CD1c-positive myeloid dendritic cell (primary cell): ENCODE results near the gene ADAMTS2.
"Not testable (repeated sequence)": the region's sequence is repeated elsewhere in the genome, so short reads cannot be mapped to it uniquely, and the experiment has no call there.

Experiments used
- DNase-seq: peaks from one replicate; pipeline ENCODE4 v3.0.0-alpha.2; 2016; ENCODE audit errors: extremely low spot score

Gene ADAMTS2

DNA sequence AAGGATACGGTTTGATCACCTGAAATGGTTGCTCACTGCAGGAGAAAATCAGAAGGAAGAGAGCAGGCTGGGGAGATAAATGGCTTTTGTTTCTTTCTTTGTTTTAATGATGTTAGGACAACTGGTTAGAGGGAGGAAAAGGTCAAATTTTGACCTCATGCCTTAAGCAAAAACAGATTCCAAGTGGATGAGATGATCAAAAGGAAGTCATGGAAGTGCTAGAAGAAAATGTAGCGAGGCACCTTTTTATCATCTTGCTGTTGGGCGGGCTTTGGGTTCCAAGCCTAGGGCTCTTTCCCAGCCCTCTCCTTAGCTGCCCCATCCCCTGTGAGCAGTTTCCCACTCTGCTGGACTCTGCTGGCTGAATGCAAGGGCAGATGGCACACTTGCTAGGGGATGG lies 127.9 kb downstream of the ADAMTS2 start:
- DNase-seq = no peak

DNA sequence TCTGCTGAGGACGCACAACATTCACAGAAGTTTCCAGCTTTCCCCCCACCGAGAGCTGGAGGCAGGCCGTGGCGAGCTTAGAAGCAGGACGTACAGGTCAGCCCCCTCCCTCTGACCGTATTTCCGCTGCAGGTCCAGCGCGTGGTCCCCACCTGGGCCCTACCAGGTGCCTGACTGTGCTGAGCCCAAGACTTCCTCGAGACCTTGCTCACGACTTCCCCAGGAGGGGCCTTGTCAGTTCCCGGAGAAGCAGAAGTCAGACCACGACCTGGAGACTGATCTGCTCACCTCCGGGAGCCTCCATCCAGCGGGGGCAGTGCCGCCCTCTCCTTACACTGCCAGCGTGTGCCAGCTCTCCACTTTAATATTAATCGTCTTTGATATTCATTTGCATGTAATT lies 128.9 kb downstream of the ADAMTS2 start:
- DNase-seq = not testable (repeated sequence)

DNA sequence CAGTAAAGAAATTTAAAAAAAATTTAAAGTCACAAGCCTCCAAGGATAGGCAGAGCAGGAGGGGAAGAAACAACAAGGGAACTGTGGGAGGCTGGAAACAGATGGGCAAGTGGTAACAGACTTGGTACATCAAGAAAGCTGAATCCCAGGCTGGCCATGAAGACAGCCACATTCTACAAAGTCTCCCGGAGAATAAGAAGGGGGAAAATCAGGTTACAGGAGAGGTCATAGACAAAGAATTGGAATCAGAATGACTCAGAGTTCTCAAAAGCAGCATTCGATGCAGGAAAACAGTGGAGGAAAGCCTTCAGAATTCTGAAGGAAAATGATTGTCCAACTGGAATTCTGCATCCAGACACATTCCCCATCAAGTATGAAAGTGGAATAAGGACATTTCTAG lies 129.7 kb downstream of the ADAMTS2 start:
- no peak for DNase-seq

DNA sequence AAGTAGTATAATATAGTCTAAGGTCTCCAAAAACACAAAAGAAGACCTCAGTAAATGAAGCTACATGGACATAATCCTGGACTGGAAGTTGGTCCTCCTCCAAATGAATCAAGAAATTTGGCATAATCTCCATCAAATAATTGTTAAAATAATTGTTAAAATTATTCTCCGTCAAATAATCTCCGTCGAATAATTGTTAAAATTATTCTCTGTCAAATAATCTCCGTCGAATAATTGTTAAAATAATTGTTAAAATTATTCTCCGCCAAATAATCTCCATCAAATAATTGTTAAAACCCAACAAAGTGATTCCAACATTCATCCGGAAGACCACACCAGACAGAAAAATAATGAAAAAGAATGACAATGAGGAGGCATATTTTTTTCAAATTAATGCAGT lies 130.6 kb downstream of the ADAMTS2 start:
- DNase-seq = no peak

DNA sequence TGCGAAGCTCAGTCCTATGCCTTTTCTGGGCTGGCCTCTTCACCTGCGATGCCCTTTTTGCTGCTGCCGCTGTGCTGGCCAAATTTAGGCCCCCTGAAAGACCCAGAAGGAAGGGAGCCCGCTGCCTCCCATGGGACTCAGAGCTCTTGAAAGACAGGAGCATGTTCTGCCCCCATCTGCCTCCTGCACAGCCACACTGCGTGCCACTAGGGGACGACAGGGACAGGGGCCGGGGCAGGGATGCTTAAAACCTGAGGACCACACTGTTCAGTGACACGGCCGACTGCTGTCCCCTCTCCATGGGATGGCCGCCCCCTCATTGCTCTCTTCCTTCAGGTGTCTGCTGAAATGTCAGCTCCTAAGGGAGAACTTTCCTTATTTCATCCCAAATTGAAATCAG lies 132.4 kb downstream of the ADAMTS2 start:
- DNase-seq = no peak

DNA sequence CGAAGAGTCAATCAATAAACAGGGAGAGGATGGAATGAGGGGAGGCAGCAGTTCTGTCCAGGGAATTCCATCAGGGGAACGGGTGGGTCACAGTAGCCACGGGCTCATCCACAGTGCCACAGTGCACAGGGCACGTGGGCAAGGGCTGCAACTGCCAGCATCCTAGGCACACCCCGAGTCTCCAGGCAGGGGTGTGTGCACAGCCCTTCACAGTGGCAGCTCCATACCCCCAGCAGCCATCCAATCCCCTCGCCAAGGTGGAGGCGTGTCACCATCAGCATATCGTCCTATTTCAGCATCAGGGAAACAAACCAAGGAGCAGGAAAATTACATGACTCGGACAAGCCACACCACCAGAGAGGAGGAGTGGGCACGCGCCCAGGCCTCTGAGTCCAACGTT lies 133.6 kb downstream of the ADAMTS2 start:
- no peak for DNase-seq

DNA sequence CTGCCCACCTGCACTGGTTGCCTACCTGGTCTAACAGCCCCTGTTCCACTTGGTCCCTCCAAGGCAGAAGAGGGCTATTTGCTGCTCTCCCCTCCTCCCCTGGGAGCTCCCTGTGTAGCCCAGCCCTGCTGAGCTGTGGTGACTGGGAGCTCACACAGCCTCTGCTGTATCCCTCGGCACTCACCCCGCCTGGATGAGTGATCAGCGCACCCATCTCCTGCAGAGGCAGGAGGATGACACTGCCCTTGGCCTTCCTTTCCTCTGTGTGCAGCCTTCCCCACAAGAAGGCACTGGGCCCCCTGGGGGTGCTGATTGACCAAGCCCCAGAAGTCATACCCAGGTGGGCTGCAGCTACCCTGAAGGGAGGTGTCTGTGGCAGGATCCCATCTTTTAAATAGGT lies 134.2 kb downstream of the ADAMTS2 start:
- DNase-seq = no peak

DNA sequence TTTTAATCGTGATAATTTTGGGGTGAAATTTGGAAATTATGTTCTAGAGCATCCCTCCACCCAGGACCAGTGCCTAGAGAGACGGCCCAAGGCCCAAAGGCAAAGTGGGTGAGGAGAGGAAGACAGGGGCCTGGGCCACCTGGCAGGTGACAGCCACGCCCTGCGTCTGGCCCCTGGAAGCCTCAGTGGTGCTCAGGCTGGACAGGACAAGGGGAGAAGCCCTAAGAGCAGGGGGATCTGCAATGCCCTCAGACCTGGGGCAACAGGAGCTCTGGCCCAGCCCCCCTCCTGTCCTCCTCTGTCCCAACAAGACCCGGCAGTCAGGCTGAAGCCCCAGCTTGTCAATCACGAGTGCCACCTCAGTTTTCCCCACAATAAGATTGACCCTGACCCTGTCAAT lies 134.8 kb downstream of the ADAMTS2 start:
- DNase-seq = no peak

DNA sequence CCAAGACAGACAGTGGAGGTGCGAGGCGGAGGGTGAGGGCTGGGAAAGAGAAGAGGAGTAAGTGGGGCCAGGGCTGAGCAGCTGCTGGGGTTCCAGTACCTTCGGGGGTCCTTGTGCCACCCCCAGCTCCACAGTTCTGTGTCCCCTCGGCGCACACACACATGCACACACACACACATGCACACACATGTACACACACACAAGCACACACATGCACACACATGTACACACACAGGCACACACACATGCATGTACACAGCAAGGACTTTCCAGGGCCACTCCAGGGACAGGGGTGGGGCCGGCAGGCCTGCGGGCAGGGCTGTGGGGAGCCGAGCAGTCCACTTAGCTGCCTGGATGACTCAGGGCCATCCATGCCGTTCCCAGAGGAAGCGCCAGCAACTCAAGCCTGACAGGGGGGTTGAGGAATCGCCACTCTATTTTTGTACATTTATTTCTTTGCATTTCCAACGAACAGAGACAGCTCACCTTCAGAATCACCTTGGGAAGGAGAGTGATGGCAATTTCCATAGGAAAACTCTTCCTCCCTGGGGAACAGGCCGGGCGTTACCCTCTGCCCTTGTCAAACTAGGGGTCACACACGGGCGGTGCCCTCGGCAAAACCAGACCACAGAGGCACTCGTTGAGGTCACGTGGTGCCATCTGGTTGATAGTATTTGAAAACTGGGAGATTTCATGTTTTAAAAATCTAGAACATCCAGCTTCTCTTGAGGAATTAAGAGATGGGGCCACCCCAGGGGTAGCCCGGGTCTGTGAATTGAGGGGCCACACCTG lies 135.7 kb downstream of the ADAMTS2 start:
- no peak for DNase-seq

DNA sequence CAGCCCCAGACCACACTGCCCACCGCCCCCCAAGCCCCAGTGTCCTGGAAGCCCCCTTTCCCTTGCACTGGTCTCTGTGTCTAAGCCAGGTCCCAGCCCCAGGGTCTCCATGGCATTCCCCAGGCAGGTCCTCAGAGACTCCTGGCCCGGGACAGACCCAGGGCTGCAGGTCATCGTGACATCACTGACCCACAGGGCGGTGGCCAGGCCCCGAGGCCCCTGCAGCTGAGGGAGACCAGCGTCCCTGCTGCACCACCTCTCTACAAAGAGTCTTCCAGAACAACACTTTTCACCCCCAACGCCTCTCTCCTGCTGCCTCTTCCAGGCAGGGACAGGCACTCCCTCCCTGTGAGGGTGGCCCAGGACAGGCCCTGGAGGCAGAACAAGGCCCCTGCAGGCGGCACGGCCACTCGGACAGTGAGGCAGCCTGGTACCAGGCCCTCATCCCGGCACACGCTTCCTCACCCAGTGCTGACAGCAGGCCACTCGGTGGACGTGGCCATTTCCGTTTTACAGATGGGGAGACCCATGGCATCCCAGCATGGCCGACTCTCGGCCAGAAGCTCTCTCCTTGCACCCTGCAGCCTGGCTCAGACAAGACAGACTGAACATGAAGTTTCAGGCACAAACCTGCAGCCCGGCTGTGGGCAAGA lies 136.4 kb downstream of the ADAMTS2 start:
- DNase-seq = no peak

DNA sequence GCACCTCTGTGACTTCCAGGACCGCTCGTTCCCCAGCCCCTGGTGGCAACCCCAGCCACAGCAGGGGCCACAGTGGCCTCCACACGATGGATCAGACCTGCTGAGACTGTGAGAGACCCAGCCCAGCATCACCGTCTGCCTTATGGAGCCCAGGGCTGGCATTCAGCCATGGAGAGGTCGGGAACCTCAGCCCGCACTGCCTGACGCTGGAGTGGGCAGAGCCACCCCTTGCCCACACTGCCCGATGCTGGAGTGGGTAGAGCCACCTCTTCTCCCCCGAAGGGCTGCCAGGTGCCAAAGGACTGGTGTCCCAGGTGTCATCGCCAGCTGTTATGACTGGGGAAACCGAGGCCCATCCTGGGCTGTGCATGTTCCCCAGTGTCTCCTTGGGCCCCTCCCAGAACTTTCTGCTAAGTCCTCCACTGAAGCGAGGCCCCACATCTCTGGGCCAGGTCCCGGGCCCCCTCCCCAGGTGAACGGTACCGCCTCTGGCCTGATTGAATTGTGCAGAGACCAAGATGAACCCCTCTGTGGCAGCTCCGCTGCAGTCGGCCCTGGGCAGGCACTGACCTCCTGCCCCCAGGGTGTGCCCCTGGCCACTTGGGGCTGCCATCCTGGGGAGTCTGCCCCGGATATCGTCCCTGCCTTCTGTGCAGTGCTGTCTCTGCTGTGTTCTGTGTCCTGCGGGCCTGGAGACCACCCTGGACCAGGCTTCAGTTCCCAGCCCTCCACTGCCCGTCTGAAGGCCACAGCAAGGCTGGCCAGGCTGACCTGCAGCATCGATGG lies 137.1 kb downstream of the ADAMTS2 start:
- DNase-seq = no peak

DNA sequence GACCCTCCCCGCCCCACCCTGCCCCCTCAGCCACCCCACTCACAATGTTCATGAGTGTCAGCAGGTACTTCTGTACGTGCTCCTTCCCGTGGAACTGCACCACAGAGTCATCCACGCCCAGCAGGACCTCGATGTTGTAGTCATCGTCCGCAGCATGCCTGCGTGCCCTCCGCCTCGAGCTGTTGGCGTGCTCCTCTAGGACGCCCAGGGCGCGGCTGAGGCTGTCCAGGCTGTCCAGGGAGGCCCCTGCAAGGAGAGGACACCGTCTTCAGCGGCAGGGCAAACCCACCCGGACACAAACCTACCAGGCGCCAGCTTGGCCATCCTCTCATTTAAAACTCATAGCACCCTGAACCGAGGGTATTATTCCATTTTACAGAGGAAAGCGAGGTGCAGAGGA lies 137.8 kb downstream of the ADAMTS2 start:
- no peak for DNase-seq

DNA sequence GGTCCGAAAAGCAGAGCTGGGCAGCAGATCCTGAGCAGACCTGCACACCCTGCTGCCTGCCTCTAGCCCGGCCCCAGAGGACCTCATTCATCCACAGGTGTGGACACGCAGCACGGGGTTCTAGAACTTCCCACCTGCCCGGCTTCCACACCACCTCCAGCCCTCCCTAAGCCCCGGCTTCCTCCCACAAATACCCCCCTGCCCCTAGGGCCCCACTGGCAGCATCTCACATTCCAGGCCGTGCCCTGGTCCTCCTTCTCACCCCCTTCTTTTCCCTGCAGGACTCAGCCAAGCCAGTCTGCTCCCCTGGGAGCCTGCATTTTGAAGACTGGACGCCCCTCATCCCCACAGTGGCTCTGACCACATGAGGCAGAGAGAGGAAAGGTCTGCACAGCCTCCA lies 138.9 kb downstream of the ADAMTS2 start:
- no peak for DNase-seq

DNA sequence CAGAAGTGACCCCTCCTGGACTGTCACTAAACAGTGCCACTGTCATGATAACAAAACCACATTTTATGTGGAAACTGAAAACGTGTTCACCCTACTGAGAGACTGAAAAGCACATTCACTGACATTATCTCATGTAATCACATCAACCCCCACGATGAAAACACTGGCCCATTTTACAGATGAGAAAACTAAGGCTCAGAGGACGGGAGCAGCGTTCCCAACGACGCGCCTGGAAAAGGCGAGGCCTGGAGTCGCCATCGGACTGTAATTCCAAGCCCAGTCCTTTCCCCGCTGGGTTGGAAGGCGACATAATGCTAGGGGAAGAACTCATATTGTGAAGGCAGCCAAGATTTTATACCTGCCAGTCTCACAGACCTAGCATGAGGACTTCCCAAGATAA lies 140.0 kb downstream of the ADAMTS2 start:
- no peak for DNase-seq

DNA sequence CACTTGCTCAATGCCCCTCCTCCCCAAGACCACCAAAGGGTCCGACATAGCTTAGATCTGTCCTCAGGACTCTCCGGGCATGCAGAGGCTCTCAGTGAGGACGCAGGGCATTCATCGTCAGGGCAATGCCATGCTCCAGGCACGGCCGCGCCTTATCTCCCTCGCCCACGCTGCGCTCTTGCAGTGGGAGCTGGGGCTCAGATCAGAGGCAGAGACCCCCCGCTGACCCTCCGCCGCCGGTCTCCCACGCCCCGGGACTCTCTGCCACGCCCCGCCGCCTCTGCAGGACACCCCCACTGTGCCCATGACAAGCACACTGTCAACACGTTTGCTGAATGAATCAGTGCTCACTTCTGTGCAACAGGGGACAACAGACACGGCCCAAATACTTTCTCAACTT lies 140.7 kb downstream of the ADAMTS2 start:
- DNase-seq = no peak

DNA sequence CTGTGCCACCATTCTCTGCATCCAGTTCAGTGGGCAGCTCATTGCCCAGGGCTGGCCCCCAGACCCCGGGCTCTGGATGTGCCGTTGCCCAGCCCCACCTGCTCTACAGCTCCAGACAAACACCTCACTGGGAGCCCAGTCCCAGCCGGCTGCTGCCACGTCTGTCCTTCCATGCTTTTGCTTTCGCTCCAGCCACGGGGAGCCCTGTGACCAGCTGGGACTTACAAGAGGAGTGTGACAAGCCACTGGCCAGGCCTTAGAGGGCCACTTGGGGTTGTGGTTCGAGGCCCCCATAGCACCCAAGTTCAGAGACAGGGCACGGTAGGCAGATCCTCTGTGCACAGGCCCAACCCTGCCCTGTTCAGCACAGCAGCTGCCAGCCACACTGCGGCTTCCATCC lies 142.0 kb downstream of the ADAMTS2 start:
- no peak for DNase-seq

DNA sequence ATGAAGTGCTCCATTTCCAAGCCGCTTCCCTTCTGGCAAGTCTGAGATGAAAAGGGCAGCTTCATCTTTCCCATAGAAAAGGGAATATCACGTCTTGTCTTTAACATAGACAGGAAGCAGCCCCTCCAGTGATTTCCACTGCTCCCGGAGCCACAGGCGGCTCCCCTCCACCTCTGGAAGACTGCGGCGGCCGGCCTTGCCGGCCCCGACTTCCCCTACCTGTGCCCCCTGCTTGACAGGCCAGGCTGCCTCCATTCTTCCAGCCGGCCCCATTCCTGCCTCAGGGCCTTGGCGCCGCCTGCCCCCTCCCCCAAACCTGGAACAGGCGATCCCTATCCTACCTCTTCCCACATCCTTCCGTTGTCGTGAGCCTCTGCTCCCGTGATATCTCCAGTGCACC lies 143.3 kb downstream of the ADAMTS2 start:
- no peak for DNase-seq

DNA sequence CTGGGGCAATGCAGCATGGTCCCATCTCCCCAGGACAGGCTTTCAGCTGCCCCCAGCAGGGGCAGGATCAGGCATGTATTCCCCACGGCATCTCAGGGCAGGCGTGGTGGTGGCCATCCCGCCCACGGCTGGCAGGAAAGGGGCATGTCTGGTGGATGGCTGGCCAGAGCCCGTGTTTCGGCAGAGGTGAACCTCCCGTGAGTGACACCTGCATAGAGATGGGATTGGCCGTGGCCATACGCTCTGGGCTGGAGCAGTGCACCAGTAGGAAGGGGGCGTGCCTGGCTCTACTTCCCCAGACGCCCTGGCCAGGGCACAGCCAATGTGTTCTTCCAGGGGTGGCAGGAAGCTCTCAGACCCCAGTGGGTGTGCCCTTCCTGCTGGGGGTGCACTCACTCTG lies 146.0 kb downstream of the ADAMTS2 start:
- DNase-seq = no peak

DNA sequence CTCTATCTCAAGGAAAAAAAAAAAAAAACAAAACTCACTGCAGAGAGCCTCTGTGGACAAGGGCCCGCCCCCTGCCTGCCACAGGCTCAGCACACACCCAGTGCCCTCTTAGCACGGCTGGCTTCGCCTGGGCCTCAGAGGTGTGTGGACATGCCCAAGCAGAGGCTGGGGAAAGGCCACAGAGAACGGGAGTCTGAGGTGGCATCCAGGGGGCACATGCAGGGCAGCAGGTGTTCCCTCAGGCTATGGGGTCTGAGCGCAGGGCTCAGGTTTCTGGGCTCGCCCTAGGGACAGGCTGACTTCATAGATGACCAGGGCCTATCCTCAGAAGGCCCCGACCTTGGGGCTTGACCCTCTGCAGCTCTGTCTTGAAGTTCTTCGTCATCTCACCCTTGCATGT lies 146.4 kb downstream of the ADAMTS2 start:
- no peak for DNase-seq

DNA sequence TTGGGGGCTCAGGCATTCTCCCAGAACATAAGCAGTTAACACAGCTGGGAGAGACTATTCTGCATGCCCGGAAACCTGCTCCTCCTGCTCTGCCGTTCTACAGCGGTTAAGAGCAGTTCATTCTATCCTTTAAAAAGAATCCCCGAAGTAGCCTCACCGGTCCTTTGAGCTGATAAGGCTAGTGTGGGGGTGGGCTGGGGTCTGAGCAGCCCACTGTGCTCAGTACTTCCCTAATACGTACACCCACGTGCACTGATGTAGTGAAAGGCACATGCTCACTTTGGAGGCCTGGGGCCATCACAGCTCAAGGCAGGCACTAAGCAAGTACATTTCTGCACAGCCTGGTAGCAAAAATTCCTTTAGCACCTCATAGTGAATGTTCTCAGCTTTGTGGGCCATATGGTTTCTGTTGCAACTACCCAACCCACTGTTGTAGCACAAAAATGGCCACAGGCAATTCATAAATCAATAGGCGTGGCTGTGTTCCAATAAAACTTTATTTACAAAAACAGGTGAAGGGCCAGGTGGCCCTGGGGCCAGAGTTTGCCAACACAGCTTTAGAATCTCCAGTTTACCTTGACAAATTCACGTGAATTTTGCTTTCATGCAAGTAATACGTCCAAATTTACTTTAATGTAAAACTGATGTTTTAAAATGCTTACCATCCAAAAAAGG lies 148.7 kb downstream of the ADAMTS2 start:
- DNase-seq = no peak

DNA sequence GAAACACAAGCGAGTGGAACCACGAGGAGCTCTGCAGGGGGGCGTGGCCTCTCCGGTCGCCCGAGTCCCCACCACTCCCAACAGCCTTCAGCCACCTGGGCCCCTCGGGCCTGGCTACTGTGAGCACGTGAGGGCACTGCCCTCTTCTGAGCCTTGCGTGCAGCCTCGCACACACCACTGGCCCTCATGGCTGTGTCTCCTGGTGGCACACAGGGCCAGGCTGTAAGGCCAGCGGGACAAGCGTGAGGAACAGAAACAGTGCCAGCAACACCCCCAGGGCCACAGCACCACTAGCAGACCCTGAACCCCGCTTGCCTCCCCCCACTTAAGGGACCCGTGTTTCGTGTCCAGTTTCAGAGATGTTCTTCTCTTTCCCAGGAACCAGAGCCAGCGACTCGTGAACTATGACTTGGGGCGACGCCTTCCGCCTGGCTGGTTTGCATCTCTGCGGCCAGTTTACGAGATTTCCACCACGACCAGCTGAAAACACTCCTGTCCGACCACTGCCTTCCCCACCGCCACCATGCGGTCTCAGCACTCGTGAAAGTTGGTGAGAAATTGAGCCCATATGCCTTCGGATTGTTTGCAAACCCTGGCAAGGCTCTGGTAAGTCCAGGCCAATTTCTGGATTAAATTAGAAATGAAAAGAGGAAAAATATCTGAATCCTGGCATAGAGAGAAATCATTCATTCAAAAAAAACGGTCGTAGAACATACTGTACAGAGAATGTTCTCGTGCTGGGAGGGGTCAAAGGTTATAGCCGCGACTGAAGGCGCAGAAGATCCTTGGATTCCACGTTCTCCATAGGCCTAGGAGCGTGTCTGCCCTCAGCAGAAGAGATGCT lies 149.5 kb downstream of the ADAMTS2 start:
- no peak for DNase-seq
